IPS-11a (cell line): ENCODE measurements around the gene LCE3E.
"Not testable (repeated sequence)": the region's sequence is repeated elsewhere in the genome, so short reads cannot be mapped to it uniquely, and the experiment has no call there.

Source experiments
- H3K4me3 ChIP-seq: one replicate; pipeline ENCODE4 v1.5.1; 2013; ENCODE audit warnings: low read depth, low read length, control low read depth

LCE3E gene

GRCh38 chr1:152566681-152567080 is at the start of gene LCE3E:
Gene LCE3E (minus strand): TSS chr1:152566780. CDS start chr1:152566208, 572 bp downstream.
- no peak within 1 kb of the TSS for H3K4me3 ChIP-seq

GRCh38 chr1:152613511-152613910 is 46.9 kb upstream of the LCE3E start, which contains the start of gene LCE3B:
Gene LCE3B (plus strand): TSS chr1:152613811. CDS start chr1:152613811, 0 bp downstream.
- H3K4me3 ChIP-seq, result no peak within 1 kb of the TSS

- no peak within 1 kb of the TSS for H3K4me3 ChIP-seq
These were observed 33.4 kb upstream of the LCE3E start, which contains the start of gene LCE3C for GRCh38 chr1:152599934-152600333. Gene LCE3C (plus strand): TSS chr1:152600234. CDS start chr1:152600732, 498 bp downstream.

- H3K4me3 ChIP-seq, result no peak overlapping the region
These were observed 30.4 kb upstream of the LCE3E start for GRCh38 chr1:152596986-152597385.

- H3K4me3 ChIP-seq, result no peak overlapping the region
These were observed 19.0 kb upstream of the LCE3E start for GRCh38 chr1:152585586-152585985.

GRCh38 chr1:152582647-152583046 is 16.1 kb upstream of the LCE3E start:
- H3K4me3 ChIP-seq, result no peak overlapping the region

GRCh38 chr1:152580433-152580832 is 13.9 kb upstream of the LCE3E start, which contains the start of gene LCE3D:
Gene LCE3D (minus strand): TSS chr1:152580516. CDS start chr1:152579936, 580 bp downstream.
- H3K4me3 ChIP-seq, result no peak within 1 kb of the TSS

GRCh38 chr1:152579526-152579925 is 12.9 kb upstream of the LCE3E start:
- not testable (repeated sequence) for H3K4me3 ChIP-seq

- no peak overlapping the region for H3K4me3 ChIP-seq
These were observed 10.6 kb upstream of the LCE3E start for GRCh38 chr1:152577168-152577567.

GRCh38 chr1:152565535-152566215 is 905 bp downstream of the LCE3E start:
- no peak overlapping the region for H3K4me3 ChIP-seq

GRCh38 chr1:152565115-152565514 is 1.5 kb downstream of the LCE3E start:
- H3K4me3 ChIP-seq, result no peak overlapping the region

- not testable (repeated sequence) for H3K4me3 ChIP-seq
These were observed 18.2 kb downstream of the LCE3E start for GRCh38 chr1:152548358-152548757.

GRCh38 chr1:152546704-152547103 is 19.9 kb downstream of the LCE3E start:
- no peak overlapping the region for H3K4me3 ChIP-seq

GRCh38 chr1:152543820-152544219 is 22.8 kb downstream of the LCE3E start:
- H3K4me3 ChIP-seq, result no peak overlapping the region

- H3K4me3 ChIP-seq, result no peak overlapping the region
These were observed 26.7 kb downstream of the LCE3E start for GRCh38 chr1:152539901-152540300.

- no peak overlapping the region for H3K4me3 ChIP-seq
These were observed 29.1 kb downstream of the LCE3E start for GRCh38 chr1:152537496-152537895.

- no peak overlapping the region for H3K4me3 ChIP-seq
These were observed 30.8 kb downstream of the LCE3E start for GRCh38 chr1:152535774-152536173.

- H3K4me3 ChIP-seq, result no peak overlapping the region
These were observed 33.1 kb downstream of the LCE3E start for GRCh38 chr1:152533327-152533938.

- no peak overlapping the region for H3K4me3 ChIP-seq
These were observed 41.4 kb downstream of the LCE3E start for GRCh38 chr1:152525080-152525641.

- no peak overlapping the region for H3K4me3 ChIP-seq
These were observed 46.0 kb downstream of the LCE3E start for GRCh38 chr1:152520561-152521090.

- no peak overlapping the region for H3K4me3 ChIP-seq
These were observed 46.7 kb downstream of the LCE3E start for GRCh38 chr1:152519851-152520250.
